K562 (cell line): Measurements from ENCODE around the gene IQCK. TPM values are rescaled to one million over a fixed set of nuclear protein-coding genes. Genes with fewer than 3 reads are reported as not detected.

Experiments
- BDP1 ChIP-seq: IDR thresholded peaks from 3 replicates; pipeline ENCODE4 v1.6.1; 2011; ENCODE audit not compliant: insufficient read length, insufficient read depth
- HIVEP1 ChIP-seq: fragments of 250-450 bp; sonication (Bioruptor Pico); IDR thresholded peaks from 2 replicates; pipeline ENCODE4 v1.4.0; 2020; ENCODE audit warnings: mild to moderate bottlenecking
- TSC22D4 ChIP-seq: fragments of 450-650 bp; IDR thresholded peaks from 2 replicates; pipeline ENCODE4 v1.6.1; 2016; ENCODE audit warnings: missing genetic modification characterization, missing biosample characterization, control low read depth
- polyA plus RNA-seq, 8 experiments: library from polyadenylated mRNA; depleted of rRNA in 4 of 8; stranded (reverse) in 5 of 8; unstranded in 3 of 8; fragments of >200 nt; fragmentation: Nextera tagmentation in 2 of 8; fragmentation: Illumina TruSeq in 1 of 8; extraction: Ambion mirVana in 2 of 8; extraction: Trizol in 1 of 8; gene quantifications; 2 replicates each; pipeline versions ENCODE4 v1.2.1 to v1.2.3, GENCODE V29; 2011 to 2014; ENCODE audit warnings: inconsistent platforms in 1 of 8, missing spikeins in 1 of 8
- total RNA-seq, 7 experiments: library from RNA; depleted of rRNA in 6 of 7; stranded (reverse); fragments of >200 nt in 6 of 7; fragmentation: Illumina TruSeq in 2 of 7; extraction: Trizol in 2 of 7; gene quantifications; 2 replicates each; pipeline versions ENCODE4 v1.2.1 to v1.2.3, GENCODE V29; 2011 to 2021; ENCODE audit warnings: low replicate concordance in 1 of 7
- TF ChIP-seq, protein P1 (sequence below): fragments of 450-650 bp; IDR thresholded peaks from 2 replicates; pipeline ENCODE4 v1.6.1; 2016; ENCODE audit warnings: low read depth
- TF ChIP-seq, protein P2 (sequence below): fragments of 150-350 bp; conservative IDR thresholded peaks from 2 replicates; pipeline ENCODE4 v1.6.1; 2014; ENCODE audit warnings: low read length

Gene IQCK
- total and polyA plus RNA-seq, 9 of the 15 experiments (the other 6 are each of a cell fraction or from before 2014, with no cell fraction given), result 5.2 to 12.2 (median 7.3) TPM

DNA sequence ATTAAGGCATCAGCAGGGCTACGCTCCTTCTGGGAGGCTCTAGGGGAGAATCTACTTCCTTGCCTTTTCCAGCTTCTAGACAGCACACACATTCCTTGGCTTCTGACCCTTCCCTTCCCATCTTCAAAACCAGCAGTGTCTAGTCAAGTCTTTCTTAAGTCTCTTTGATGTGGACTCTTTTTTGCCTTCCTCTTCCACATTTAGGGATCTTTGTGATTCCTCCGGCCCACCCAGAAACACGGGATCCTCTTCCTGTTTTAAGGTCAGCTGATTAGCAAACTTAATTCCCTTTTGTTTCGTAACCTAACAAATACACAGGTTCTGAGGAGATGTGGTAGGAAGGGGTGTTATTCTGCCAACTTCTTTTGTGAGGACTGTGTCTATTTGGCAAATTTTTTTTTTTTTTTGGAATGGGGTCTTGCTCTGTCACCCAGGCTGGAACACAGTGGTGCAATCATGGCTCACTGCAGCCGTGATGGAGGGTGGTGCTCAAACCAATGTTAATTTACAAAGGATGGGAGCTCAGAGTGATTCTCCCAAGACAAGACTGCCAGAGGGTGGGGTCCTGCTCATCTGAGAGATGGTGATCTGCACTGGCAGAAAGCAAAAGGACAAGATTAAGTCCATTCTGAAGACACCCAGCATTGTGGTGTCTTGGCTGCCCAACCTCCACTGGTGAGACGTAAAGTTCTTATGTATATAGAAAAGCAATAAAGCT lies 14.7 kb upstream of the IQCK start (continued):
- TF ChIP-seq, protein P1, sequence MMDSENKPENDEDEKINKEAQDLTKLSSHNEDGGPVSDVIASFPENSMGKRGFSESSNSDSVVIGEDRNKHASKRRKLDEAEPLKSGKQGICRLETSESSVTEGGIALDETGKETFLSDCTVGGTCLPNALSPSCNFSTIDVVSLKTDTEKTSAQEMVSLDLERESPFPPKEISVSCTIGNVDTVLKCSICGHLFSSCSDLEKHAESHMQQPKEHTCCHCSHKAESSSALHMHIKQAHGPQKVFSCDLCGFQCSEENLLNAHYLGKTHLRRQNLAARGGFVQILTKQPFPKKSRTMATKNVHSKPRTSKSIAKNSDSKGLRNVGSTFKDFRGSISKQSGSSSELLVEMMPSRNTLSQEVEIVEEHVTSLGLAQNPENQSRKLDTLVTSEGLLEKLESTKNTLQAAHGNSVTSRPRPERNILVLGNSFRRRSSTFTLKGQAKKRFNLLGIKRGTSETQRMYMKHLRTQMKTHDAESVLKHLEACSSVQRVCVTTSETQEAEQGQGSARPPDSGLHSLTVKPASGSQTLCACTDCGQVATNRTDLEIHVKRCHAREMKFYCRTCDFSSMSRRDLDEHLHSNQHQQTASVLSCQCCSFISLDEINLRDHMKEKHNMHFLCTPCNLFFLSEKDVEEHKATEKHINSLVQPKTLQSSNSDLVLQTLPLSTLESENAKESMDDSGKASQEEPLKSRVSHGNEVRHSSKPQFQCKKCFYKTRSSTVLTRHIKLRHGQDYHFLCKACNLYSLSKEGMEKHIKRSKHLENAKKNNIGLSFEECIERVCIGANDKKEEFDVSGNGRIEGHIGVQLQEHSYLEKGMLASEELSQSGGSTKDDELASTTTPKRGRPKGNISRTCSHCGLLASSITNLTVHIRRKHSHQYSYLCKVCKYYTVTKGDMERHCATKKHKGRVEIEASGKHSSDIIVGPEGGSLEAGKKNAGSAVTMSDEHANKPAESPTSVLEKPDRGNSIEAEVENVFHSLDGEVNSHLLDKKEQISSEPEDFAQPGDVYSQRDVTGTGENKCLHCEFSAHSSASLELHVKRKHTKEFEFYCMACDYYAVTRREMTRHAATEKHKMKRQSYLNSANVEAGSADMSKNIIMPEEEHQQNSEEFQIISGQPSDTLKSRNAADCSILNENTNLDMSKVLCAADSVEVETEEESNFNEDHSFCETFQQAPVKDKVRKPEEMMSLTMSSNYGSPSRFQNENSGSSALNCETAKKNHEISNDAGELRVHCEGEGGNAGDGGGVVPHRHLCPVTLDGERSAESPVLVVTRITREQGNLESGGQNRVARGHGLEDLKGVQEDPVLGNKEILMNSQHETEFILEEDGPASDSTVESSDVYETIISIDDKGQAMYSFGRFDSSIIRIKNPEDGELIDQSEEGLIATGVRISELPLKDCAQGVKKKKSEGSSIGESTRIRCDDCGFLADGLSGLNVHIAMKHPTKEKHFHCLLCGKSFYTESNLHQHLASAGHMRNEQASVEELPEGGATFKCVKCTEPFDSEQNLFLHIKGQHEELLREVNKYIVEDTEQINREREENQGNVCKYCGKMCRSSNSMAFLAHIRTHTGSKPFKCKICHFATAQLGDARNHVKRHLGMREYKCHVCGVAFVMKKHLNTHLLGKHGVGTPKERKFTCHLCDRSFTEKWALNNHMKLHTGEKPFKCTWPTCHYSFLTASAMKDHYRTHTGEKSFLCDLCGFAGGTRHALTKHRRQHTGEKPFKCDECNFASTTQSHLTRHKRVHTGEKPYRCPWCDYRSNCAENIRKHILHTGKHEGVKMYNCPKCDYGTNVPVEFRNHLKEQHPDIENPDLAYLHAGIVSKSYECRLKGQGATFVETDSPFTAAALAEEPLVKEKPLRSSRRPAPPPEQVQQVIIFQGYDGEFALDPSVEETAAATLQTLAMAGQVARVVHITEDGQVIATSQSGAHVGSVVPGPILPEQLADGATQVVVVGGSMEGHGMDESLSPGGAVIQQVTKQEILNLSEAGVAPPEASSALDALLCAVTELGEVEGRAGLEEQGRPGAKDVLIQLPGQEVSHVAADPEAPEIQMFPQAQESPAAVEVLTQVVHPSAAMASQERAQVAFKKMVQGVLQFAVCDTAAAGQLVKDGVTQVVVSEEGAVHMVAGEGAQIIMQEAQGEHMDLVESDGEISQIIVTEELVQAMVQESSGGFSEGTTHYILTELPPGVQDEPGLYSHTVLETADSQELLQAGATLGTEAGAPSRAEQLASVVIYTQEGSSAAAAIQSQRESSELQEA, result no peak
- TF ChIP-seq BDP1, result no peak
- TF ChIP-seq HIVEP1 (CRISPR knock-in tag), result no peak
- no peak for TF ChIP-seq TSC22D4 (tag)
- TF ChIP-seq, protein P2, sequence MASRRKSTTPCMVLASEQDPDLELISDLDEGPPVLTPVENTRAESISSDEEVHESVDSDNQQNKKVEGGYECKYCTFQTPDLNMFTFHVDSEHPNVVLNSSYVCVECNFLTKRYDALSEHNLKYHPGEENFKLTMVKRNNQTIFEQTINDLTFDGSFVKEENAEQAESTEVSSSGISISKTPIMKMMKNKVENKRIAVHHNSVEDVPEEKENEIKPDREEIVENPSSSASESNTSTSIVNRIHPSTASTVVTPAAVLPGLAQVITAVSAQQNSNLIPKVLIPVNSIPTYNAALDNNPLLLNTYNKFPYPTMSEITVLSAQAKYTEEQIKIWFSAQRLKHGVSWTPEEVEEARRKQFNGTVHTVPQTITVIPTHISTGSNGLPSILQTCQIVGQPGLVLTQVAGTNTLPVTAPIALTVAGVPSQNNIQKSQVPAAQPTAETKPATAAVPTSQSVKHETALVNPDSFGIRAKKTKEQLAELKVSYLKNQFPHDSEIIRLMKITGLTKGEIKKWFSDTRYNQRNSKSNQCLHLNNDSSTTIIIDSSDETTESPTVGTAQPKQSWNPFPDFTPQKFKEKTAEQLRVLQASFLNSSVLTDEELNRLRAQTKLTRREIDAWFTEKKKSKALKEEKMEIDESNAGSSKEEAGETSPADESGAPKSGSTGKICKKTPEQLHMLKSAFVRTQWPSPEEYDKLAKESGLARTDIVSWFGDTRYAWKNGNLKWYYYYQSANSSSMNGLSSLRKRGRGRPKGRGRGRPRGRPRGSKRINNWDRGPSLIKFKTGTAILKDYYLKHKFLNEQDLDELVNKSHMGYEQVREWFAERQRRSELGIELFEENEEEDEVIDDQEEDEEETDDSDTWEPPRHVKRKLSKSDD, result no peak
